GM21381 (cell line): Measurements from ENCODE around the gene HOXD11.

Source experiments
- ATAC-seq: cut with Tn5 transposase; IDR thresholded peaks from one replicate; pipeline ENCODE4 v1.9.1; 2021; ENCODE audit warnings: mild to moderate bottlenecking, moderate library complexity; ENCODE audit not compliant: unreplicated experiment

The HOXD11 gene

GRCh38 chr2:176105078-176105729 lies 1.9 kb upstream of the HOXD11 start:
- ATAC-seq = no peak

DNA sequence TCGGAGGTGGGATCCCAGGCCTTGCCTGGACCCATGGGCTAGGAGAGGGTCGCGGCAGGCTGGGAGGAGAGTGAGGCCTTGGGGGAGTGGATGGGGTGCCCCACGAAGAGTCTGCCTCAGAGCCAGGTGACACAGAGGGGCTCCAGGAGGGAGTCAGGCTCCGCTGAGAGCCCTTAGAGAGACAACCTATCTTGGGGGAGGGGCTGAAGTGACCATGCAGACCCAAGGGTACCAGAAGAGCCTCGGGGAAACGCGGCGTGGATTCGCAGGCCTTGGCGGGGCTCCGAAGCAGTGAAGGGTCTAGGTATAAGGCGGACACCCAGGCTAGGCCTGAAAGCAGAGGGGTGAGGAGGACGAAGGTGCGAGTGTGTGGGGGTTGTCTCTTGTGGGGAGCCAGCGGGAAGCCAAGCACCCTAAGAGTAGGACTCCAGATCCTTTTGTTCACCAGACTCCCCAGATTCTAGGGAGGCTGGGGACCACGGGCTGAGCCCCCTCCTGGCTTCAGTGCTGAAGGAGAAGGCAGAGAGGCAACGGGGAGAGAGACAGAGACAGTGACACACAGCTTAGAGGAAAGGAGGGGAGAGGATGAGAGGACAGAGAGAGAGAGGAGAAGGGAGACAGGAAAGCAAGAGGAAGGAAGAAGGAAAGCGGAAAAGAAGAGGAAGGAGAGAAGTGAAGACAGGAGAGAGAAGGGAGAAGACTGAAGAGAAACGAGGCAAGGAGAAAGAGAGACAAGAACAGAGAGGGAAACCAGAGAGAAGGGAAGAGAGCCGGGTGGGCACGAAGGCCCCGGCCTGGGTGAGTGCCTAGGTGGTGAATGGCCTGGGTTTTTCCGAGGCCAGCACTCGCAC lies 1.1 kb upstream of the HOXD11 start:
- ATAC-seq = no peak

- ATAC-seq = no peak
These were observed 676 bp downstream of the HOXD11 start for GRCh38 chr2:176107731-176108181.

DNA sequence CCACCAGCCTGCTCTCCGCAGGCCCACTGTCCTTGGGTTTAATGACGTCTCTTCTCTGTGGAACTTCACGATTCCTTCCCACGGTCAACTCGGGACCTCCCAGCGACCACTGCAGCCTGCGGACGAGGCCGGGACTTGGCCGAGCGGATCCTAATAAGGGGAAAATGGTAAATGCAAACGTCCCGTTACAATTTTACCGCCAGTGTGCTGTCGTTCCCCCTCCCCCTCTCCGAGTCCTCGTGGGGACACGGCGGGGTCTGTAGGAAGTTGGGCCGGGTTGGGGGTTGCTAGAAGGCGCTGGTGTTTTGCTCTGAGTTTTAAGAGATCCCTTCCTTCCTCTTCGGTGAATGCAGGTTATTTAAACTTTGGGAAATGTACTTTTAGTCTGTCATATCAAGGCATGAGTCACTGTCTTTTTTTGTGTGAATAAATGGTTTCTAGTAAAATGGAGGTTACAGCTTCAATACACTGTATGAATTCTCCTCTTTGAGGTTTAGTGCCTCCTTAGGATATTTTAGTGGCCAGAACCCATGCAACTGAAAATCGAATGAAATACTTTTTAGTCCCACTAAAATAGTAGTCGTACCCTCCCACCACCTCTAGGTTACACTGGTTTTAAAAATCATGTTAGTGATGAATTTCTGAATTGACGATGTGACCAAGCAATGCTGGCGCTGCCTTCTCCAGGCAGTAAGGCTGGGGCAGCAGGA lies 2.3 kb downstream of the HOXD11 start:
- no peak for ATAC-seq

- no peak for ATAC-seq
These were observed 2.9 kb downstream of the HOXD11 start for GRCh38 chr2:176109946-176110345.

- no peak for ATAC-seq
These were observed 3.6 kb downstream of the HOXD11 start for GRCh38 chr2:176110415-176111308.

DNA sequence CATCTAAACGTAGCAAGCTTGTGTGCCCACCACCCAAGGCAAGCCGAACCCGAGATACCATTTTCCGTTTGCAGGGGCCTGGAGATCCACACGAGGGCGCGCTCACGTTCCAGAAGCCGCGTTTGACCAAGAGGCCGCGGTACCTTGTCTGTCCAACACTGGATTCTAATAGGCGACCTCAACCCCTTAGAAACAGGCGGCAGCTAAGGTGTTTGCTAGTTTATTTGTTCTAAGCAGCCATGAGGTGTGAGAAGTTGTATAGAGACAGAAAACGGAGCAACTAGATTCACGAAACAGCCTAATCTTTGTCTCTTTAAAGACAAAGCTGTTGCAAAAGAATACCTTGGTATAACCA lies 4.2 kb downstream of the HOXD11 start:
- ATAC-seq = no peak

DNA sequence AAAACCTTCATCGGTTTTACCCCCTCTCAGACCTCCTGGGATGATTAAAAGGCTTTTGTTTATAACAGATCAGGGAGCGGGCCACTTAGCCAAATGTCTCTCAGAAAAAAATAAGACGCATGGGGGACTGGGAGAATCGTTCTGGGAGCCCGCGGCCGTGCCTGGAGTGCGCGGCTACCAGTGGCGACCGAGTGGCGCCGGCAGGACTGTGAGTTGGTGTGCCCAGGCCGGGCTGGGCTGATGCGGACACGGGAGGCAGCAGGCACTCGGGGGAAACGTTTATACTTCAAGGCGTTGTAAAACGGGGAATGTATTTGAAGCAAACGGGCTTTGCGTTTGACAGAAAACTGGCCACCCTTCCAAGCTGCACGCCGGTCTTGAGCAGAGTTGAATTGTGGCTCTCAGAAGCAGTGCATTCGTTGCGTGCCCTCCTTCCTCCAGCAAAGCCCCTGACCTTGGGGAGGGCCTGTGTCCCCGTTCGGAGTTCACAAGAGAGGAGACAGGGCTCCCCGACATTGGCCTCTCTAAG lies 4.8 kb downstream of the HOXD11 start:
- ATAC-seq = no peak

- no peak for ATAC-seq
These were observed 5.6 kb downstream of the HOXD11 start for GRCh38 chr2:176112375-176113302.

DNA sequence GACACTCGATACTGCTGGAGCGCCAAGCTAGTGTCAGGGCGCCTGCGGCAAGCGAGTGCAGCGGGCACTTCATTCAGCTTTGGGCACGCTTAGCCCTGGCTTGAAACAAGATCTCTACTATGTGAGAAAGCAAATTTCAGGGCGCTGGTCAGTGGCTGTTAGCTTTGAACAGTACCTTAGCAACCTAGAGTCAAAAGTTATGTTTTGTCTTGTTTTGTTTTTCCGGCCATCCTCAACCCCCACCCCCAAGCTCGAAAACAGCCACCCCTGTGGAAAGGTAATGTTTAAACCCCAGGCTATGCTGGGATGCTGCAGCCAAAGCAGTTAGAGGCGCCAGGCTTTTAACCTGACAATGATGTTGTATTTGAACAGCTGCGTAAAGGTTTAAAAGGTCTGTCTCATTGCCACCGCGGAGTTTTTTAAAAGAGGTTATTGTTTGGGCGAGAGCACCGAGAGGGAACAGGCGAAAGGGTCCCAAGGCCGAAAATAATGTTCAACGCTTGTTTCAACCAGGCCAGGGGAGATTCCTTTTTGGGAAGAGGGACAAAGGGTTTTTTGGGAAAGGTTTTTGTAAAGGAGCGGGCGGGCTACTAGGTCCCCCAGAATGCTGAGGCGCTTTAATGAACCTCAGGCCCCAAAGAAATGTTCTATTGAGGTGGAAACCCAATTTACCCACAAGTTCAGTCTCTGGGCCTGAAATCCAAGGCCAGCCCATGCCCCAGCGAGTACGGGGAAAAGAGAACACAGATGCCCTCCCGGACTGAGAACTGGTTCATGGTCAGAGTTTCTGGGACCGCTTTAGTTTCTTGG lies 7.2 kb downstream of the HOXD11 start:
- no peak for ATAC-seq

GRCh38 chr2:176114930-176115625 lies 8.0 kb downstream of the HOXD11 start:
- ATAC-seq = no peak

DNA sequence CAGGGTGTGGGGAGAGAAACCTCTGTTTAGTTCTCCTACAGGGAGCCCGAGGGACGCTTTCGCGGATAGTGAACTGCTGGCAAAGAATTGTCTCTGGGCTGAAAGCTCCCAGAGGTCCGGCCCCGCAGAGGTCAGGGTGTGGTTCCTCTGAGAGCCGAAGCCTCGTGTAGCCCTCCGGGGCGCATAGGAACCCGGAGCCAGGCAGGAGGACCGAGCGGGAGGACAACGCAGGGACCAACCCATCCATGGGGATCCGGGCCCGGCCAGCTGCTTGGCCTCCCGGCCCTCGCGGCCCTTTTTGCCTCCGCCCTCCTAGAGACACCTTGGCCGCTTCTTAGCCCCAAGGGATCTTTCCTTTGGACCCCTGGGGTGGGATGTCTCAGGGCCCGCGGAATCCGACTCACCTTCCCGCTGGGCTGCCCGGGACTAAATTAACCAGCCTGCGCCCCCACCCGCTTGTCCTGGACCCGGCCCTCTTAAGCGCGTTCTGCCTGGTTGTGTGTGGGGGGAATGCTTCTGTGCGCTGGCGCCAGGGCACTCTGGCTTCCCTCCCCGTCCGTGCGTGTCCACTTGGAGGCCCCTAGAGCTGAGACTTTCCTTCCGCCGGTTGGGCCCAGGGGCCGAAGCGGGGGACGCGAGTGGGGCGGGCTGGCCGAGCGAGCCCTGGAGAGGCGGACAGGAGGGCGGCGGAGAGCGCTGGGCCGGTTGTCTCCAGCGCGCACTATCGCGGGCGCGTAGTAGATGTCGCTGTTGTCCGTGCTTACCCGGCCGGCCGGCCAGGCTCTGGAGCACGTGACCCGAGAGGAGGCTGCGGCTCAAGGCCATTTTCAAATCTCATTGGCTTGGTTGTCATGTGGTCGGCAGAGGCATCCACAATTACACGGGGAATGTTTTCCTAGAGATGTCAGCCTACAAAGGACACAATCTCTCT lies 9.1 kb downstream of the HOXD11 start, which contains the start of gene HOXD10:
TSS of gene HOXD10 (plus strand) at position 896 of the 931 bp plus-strand sequence. CDS start 56 bp downstream, outside the sequence.
- ATAC-seq = no peak

DNA sequence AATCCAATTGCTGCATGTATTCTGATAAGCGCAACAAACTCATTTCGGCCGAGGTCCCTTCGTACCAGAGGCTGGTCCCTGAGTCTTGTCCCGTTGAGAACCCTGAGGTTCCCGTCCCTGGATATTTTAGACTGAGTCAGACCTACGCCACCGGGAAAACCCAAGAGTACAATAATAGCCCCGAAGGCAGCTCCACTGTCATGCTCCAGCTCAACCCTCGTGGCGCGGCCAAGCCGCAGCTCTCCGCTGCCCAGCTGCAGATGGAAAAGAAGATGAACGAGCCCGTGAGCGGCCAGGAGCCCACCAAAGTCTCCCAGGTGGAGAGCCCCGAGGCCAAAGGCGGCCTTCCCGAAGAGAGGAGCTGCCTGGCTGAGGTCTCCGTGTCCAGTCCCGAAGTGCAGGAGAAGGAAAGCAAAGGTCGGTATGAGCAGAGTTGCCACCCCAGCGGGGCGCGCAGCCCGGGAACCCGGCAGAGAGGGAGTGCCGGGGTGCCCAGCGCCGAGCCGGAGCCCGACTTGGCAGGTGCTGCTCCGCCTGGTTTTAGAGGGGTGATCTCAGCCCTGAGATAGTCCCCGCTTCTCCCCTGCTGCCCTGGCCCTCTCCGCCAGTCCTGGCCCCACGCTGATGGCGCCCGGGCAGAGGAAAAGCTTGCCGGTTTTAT lies 10.2 kb downstream of the HOXD11 start:
- no peak for ATAC-seq

DNA sequence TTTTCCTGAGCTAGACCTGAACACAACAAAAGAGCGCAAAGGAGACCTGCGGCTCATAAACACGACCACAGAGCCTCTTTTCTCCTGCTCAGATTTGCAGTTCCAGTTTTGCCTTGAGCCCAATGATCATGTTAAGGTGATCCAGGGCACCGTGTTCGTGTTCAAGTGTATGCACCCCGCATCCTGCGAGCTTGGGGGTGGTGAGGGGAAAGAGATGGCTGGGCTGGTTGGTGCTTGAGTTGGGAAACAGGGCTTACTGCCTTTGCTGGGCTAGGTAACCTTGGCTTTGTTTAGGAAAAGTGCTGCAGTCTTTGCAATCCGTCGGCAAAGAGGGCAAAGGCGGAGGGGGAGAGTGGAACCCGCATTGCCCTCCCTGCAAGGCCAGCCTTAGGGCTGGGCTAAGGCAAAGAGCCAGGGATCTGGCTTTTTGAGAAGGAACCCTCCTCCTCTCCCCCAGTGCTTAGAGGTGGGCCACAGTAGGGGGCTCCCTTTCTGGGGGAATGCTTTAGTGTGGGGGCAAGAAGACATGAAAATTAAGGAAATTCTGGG lies 10.8 kb downstream of the HOXD11 start:
- ATAC-seq = no peak

DNA sequence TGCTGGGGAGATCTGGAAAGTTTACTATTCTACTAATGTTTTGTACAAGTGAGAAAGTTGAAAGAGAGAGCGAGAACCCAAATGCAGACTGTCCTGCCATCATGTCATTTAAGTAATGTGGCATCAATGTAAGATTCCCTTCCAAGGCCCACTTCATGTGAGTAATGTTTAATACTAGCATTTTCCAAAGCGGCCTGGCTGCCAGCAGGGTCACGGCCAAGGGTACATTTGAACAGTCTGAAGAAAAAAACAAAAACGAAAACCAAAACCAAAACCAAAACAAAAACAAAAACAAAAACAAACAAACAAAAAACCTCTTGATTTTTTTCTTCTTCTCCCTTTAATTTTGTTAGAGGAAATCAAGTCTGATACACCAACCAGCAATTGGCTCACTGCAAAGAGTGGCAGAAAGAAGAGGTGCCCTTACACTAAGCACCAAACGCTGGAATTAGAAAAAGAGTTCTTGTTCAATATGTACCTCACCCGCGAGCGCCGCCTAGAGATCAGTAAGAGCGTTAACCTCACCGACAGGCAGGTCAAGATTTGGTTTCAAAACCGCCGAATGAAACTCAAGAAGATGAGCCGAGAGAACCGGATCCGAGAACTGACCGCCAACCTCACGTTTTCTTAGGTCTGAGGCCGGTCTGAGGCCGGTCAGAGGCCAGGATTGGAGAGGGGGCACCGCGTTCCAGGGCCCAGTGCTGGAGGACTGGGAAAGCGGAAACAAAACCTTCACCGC lies 11.7 kb downstream of the HOXD11 start:
- ATAC-seq = no peak
